ENCODE data around the gene HCAR2. TPM values are rescaled to one million over a fixed set of nuclear protein-coding genes. Genes with fewer than 3 reads are reported as not detected.
A peak's percentile ranks its signal among the peaks of the same experiment; 100 is the strongest.
"Not testable (repeated sequence)": the region's sequence is repeated elsewhere in the genome, so short reads cannot be mapped to it uniquely, and the experiment has no call there.

Gene HCAR2
- total and polyA plus RNA-seq, 2 of the 4 experiments (the other 2 are of a cell fraction), result not detected

DNA sequence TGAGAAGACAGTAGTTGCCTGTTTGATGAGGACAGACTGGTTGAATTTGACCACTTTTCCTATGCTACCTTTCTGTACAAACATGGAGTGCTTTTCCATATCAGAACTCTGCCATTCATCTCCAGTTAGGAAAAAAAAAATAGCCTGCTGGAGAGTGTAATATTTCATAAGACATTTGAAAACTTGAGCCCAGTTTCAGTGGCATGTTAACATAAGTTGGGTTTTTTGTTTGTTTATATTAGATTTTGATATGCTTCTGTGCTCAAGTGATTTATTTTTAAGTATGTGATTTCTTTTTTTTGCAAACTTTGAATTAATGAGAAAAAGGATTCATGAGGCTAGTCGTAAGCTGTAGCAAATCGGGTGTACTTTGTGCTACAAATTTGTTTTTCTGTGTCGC is 684 bp upstream of the HCAR2 start:
- in situ Hi-C loops (cut with MboI; ENCODE audit: low sequenced_read_pairs); H3K9ac ChIP-seq (ENCODE audit: low read depth, low read length); H3K23ac ChIP-seq (ENCODE audit: low read depth, low read length); CTCF ChIA-PET; H3K27ac ChIP-seq (ENCODE audit: insufficient read depth, low read length); H4K91ac ChIP-seq (ENCODE audit: insufficient read depth, low read depth, low read length); H3K4me3 ChIP-seq (ENCODE audit: insufficient read depth, low read depth, low read length); H3K18ac ChIP-seq (ENCODE audit: low read depth, low read length); H3K79me1 ChIP-seq (ENCODE audit: low read depth in 1 of 2, low read length in 2 of 2); H3K4me1 ChIP-seq (ENCODE audit: control insufficient read depth, insufficient read depth, low read length); H3K9me1 ChIP-seq (ENCODE audit: insufficient read depth, low read length); H3K36me3 ChIP-seq (ENCODE audit: control insufficient read depth, insufficient read depth, low read length); H4K8ac ChIP-seq (ENCODE audit: low read depth in 2 of 2, low read length in 2 of 2); H3K9me3 ChIP-seq (ENCODE audit: control insufficient read depth, insufficient read depth, low read length); POLR2A ChIA-PET (ENCODE audit: unreplicated experiment); H2BK20ac ChIP-seq (ENCODE audit: low read depth, low read length); H2BK120ac ChIP-seq (ENCODE audit: low read depth, low read length); H3K14ac ChIP-seq (replicated peaks; ENCODE audit: low read depth, low read length); intact Hi-C loops (cut with micrococcal nuclease); DNase-seq; H2AFZ ChIP-seq (replicated peaks; ENCODE audit: low read length, poor library complexity); dilution Hi-C loops (cut with HindIII; ENCODE audit: low sequenced_read_pairs, unreplicated experiment); H3K27me3 ChIP-seq (ENCODE audit: control insufficient read depth, insufficient read depth, low read length); H4K20me1 ChIP-seq (ENCODE audit: insufficient read depth, low read length); H3K56ac ChIP-seq (ENCODE audit: extremely low read depth, insufficient read depth, low read length); ATAC-seq (ENCODE audit: low read depth); H4K5ac ChIP-seq (ENCODE audit: low read depth, low read length); H2AK9ac ChIP-seq (replicated peaks; ENCODE audit: low read depth, low read length, poor library complexity); H2AK5ac ChIP-seq (ENCODE audit: low read depth, low read length); H3K4me2 ChIP-seq (ENCODE audit: low read depth, low read length); BruUV-seq (replicated peaks); H3K4ac ChIP-seq (ENCODE audit: low read depth, low read length); H2BK15ac ChIP-seq (ENCODE audit: low read depth, low read length); H2BK5ac ChIP-seq (ENCODE audit: low read depth, low read length, poor library complexity, severe bottlenecking): not testable (repeated sequence)
- WGBS, 2 experiments (ENCODE audit: extremely low coverage in 2 of 2, insufficient read length in 1 of 2), result no CpG with 5 or more reads among the region's 3 CpGs

DNA sequence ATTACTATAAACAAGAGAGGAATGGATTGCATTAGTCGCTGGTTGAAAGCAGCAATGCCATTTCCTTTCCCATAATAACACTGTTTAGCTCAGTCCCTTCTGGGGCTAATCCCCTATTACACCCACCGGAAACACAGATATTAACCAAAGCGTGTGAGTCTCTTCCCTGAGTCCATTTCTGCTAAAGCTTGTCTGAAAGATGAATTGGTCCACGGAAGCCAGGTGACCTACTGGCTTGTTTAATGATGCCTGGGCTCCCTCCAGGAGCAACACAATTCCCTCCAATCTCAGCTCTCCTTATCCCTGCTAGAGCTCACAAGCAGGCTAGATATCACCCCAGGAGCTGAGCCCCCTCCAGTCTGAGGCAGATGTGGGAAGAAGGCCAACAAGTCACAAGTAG is 1.7 kb downstream of the HCAR2 start:
- H3K4ac ChIP-seq (ENCODE audit: low read depth, low read length); CTCF ChIA-PET; H3K14ac ChIP-seq (replicated peaks; ENCODE audit: low read depth, low read length); DNase-seq; H3K4me1 ChIP-seq (ENCODE audit: control insufficient read depth, insufficient read depth, low read length); intact Hi-C loops (cut with micrococcal nuclease); H3K9me3 ChIP-seq (ENCODE audit: control insufficient read depth, insufficient read depth, low read length); H3K79me1 ChIP-seq (ENCODE audit: low read depth in 1 of 2, low read length in 2 of 2); H3K27ac ChIP-seq (ENCODE audit: insufficient read depth, low read length); in situ Hi-C loops (cut with MboI; ENCODE audit: low sequenced_read_pairs); H4K20me1 ChIP-seq (ENCODE audit: insufficient read depth, low read length); H3K9ac ChIP-seq (ENCODE audit: low read depth, low read length); H3K4me2 ChIP-seq (ENCODE audit: low read depth, low read length); H3K18ac ChIP-seq (ENCODE audit: low read depth, low read length); H3K36me3 ChIP-seq (ENCODE audit: control insufficient read depth, insufficient read depth, low read length); H3K9me1 ChIP-seq (ENCODE audit: insufficient read depth, low read length); H3K56ac ChIP-seq (ENCODE audit: extremely low read depth, insufficient read depth, low read length); H3K27me3 ChIP-seq (ENCODE audit: control insufficient read depth, insufficient read depth, low read length); H2BK15ac ChIP-seq (ENCODE audit: low read depth, low read length); H2AK9ac ChIP-seq (replicated peaks; ENCODE audit: low read depth, low read length, poor library complexity); H2AFZ ChIP-seq (replicated peaks; ENCODE audit: low read length, poor library complexity); H4K5ac ChIP-seq (ENCODE audit: low read depth, low read length); H3K4me3 ChIP-seq (ENCODE audit: insufficient read depth, low read depth, low read length); POLR2A ChIA-PET (ENCODE audit: unreplicated experiment); H2BK120ac ChIP-seq (ENCODE audit: low read depth, low read length); H2BK20ac ChIP-seq (ENCODE audit: low read depth, low read length); H3K23ac ChIP-seq (ENCODE audit: low read depth, low read length); H4K91ac ChIP-seq (ENCODE audit: insufficient read depth, low read depth, low read length); BruUV-seq (replicated peaks); dilution Hi-C loops (cut with HindIII; ENCODE audit: low sequenced_read_pairs, unreplicated experiment); H2AK5ac ChIP-seq (ENCODE audit: low read depth, low read length); H2BK5ac ChIP-seq (ENCODE audit: low read depth, low read length, poor library complexity, severe bottlenecking): not testable (repeated sequence)
- peak; percentile 42; the same call in 1 of the 2 replicates for ATAC-seq (ENCODE audit: low read depth)
- 0 out of 4 replicates have a peak overlapping the region, but pooled peaks of 1 of the 2 experiments have one; percentile 16 for H4K8ac ChIP-seq (ENCODE audit: low read depth in 2 of 2, low read length in 2 of 2)
- WGBS, 2 experiments (ENCODE audit: extremely low coverage in 2 of 2, insufficient read length in 1 of 2), result 43% methylated on average over 2 of the region's 4 CpGs; no CpG with 5 or more reads in 1 of the 2 experiments
